Thyroid gland (tissue), 4 donors: Measurements from ENCODE around the gene KMO.

ENCODE experiments used
- POLR2A ChIP-seq, 2 donors: fragments of 450-650 bp; IDR thresholded peaks; one replicate each; pipeline ENCODE4 v1.6.1; 2017; ENCODE audit warnings: antibody characterized with exemption in 2 of 2, mild to moderate bottlenecking in 2 of 2, moderate library complexity in 1 of 2
- TF ChIP-seq, protein P1 (sequence below), 6 experiments: fragments of 200-600 bp in 3 of 6; fragments of 450-650 bp in 3 of 6; sonication (generic) in 3 of 6; IDR thresholded peaks; one replicate each; pipeline ENCODE4 v1.5.1; 2016 to 2019; ENCODE audit warnings: antibody characterized with exemption in 6 of 6, mild to moderate bottlenecking in 2 of 6, inconsistent platforms in 1 of 6, moderate library complexity in 1 of 6

DNA sequence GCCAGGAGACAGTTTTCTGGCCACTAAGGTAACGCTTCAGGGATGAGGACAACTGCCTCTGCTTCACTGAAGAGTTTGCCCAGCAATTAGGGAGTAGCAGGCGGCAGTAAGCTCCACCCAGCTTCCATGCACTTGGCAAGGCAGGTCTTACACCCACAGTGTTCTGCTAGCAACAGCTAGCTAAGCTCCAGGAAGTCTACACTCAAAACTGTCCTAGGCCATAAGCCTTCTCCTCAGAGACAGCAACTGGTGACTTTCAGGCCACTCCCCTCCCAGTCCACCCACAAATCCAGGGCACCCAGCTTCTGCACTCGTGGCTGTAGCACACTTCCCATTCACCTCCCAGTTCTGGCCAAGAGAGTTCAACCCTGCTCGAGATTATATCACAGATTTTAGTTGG is 47.3 kb downstream of the KMO start:
- TF ChIP-seq, protein P1, sequence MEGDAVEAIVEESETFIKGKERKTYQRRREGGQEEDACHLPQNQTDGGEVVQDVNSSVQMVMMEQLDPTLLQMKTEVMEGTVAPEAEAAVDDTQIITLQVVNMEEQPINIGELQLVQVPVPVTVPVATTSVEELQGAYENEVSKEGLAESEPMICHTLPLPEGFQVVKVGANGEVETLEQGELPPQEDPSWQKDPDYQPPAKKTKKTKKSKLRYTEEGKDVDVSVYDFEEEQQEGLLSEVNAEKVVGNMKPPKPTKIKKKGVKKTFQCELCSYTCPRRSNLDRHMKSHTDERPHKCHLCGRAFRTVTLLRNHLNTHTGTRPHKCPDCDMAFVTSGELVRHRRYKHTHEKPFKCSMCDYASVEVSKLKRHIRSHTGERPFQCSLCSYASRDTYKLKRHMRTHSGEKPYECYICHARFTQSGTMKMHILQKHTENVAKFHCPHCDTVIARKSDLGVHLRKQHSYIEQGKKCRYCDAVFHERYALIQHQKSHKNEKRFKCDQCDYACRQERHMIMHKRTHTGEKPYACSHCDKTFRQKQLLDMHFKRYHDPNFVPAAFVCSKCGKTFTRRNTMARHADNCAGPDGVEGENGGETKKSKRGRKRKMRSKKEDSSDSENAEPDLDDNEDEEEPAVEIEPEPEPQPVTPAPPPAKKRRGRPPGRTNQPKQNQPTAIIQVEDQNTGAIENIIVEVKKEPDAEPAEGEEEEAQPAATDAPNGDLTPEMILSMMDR (IDR thresholded peaks at IDR 0.05) = no peak
- no peak for TF ChIP-seq POLR2A (IDR thresholded peaks at IDR 0.05)
